Right kidney (tissue), 1 donor: ENCODE measurements around the gene KLF16.

Experiments used
- DNase-seq: peaks from one replicate; pipeline ENCODE4 v3.0.0-alpha.2; 2016

KLF16 gene

DNA sequence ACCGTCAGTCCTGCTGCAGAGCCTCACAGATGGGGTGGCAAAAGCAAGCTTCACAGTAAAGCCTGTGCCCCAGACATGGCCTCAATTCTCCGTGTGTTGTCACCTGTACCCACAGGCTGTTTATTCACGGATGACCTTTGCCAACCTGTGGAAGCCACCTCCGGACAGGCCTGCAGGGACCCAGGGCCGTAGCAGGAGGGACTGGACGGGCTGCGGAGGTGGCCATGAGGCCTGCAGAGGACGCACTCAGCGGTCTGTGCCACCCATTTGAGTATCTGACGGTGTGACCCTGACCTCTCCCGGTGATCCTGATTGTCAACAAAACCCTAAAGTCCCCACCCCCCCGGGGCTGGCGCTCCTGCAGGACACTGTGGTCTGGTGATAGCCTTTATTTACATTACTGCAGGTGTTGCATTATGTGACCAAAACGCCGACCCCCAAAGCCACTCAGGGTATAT lies 7.8 kb upstream of the KLF16 start:
- no peak for DNase-seq

- no peak for DNase-seq
Measured at GRCh38 chr19:1868971-1869370, 5.6 kb upstream of the KLF16 start.

DNA sequence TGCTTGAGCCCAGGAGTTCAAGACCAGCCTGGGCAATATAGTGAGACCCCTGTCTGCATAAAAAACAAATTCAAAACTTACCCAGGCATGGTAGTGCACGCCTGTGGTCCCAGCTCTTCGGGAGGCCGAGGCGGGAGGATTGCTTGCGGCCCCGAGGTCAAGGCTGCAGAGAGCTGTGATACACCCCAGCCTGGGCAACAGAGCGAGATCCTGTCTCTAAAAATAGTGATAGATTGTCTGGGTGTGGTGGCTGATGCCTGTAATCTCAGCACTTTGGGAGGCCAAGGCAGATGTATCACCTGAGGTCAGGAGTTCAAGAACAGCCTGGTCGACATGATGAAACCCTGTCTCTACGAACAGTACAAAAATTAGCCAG lies 4.0 kb upstream of the KLF16 start:
- no peak for DNase-seq

- DNase-seq: no peak
Measured at GRCh38 chr19:1866693-1867348, 3.4 kb upstream of the KLF16 start.

GRCh38 chr19:1865172-1866010 lies 2.0 kb upstream of the KLF16 start:
- no peak for DNase-seq

- DNase-seq: peak; percentile 82
Measured at GRCh38 chr19:1864480-1865171, 1.2 kb upstream of the KLF16 start.

DNA sequence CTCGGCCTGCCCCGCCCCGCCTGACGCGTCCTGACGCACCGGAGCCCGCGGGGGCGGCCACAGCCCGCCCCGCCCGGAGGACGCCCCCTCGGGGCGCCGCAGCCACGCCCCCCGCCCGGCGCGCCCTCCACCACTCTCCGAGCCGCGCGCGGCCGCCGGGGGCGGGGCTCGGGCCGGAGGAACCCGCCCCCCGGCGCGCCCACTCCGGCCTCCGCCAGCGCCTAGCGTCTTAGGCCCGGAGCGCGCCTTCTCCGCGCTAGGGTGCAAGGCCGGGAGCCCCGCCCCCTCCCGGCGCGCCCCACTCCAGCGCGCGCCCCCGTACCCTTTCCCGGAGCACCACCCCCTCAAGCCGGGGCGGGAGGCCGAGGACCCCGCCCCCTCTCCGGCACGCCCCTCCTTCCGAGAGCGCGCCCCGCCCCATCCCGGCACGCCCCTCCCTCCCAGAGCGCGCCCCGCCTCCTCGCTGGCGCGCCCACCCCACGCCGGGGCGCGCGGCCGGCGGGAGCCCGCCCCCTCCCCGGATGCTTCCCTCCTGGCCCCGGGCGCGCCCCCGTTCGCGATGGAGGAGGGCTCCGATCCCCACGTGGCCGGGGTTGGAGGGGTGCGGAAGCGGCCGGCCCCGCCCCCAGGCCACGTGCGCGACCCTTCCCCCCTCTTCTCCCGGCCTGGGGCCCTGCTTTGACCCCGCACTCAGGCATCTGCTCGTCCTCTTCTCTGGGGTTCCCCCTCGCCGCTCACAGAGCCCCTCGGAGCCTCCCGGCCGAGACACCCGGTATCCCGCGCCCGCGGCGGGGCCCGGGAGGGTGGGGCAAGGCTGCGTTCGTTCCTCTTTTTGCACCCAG lies 480 bp upstream of the KLF16 start:
- DNase-seq: peak; percentile 84

DNA sequence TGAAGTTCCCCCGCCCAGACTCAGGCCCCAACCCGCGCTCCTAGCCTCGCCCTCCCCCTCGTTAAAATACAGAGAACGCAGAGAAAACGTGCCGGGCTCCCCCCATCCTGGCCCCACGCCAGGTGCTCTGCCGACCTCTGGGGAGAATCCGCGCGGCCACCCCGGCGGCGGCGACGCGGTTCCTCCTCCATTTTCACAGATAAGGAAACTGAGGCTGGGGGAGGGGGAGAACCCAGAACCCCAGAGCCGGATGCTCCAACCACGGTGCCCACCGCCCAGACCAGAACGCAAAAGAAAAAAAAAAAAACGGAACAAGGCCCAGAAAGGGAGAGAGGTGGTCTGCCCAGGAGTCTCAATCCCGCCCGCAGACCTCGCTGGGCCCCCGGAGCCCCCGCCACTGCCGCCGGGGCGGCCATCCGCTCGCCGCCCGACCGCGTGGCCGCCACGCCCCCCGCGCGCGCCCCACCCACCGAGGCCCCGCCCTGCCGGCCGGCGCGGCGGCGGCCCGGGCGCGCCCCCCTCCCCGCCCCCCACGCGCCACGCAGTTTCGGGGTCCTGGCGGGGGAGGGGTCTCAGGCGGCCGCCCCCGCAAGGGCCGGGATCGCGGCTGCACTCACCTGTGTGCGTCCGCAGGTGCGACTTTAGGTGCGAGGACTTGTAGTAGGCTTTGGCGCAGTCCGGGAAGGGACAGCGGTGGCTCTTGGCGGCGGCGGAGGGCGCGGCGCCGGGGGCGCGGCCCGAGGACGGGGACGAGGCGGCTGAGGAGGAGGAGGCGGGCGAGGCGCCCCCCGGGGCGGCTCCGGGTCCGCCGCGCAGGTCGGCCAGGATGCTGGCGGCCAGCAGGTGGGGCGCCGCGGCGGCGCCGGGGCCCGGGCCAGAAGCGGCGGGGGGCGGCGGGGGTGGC lies 703 bp downstream of the KLF16 start:
- DNase-seq: peak; percentile 62

DNA sequence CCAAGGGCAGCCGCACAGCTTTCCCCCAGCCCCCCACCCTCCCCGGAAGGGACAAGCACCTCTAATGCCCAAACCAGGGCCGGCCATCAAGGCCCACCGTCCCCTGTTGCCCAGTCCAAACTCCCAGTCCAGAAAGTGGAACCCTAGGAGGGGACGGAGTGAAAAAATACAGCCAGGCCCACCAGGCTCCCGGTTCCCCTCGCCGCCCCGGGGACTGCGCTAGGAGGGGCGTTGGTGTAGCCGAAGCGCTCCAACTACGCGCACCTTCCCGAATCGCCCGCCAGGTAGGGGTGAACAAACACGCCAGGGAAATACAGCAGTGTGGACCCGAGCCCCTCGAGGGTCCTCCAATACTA lies 1.3 kb downstream of the KLF16 start:
- DNase-seq: peak; percentile 49

DNA sequence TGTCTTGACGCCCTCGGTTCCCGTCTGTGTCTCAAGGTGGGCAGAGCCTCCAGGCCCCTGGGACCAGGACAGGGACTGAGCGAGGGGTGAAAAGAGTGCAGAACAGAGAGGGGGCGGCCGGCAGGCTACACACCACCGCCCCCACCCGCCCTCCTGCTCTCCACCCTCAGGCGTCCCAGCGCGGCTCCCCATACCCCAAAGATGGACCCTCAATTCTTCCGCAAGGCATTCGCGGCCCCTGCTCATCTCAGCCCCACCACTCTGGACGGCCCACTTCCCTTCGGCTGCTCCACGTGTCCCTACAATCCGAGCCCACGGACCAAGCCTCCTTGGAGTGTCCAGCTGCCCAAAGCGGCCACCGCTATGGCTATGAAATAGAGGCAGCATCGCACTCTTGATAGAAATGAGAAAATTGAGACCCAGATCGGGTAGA lies 1.8 kb downstream of the KLF16 start:
- peak; percentile 57 for DNase-seq

GRCh38 chr19:1860821-1861598 lies 2.4 kb downstream of the KLF16 start:
- DNase-seq: peak; percentile 31

DNA sequence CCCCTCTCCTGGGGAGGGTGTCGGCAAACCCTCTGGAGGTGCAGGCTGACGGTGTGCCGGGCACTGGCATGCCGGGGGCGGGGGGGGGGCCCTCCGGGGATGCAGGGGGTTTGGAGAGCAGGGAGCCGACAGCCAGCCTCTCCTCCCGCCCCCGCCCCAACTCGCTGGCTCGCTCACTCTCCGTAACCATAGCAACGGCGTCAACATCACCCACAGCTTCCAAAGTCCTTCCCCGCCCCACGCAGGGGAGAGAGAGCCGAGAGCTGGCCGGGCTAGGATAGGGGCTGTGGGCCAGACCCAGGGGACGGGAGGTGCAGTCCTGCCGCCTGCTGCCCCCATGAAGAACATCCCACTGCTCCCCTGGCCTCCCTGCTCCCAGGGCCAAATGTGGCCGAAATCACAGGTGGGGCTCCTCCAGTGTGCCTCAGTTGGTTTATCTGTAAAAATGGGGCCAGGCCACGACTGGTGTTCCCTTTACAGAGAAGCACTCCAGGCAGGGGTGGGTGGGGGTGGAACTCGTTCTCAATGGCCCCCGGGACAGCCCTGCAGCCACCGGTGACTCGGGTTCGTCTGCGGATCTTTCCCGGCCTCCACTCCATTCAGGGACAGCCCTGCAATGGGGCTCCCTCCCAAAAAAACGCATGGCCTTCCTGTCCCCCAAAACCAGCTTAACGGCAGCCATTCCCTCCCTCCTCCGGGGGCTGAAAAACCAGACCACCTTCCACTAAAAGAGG lies 3.2 kb downstream of the KLF16 start:
- peak; percentile 51 for DNase-seq

GRCh38 chr19:1859331-1859781 lies 4.0 kb downstream of the KLF16 start:
- DNase-seq: no peak

- DNase-seq: no peak
Measured at GRCh38 chr19:1858412-1859081, 4.8 kb downstream of the KLF16 start.

- DNase-seq: no peak
Measured at GRCh38 chr19:1857648-1858326, 5.6 kb downstream of the KLF16 start.

DNA sequence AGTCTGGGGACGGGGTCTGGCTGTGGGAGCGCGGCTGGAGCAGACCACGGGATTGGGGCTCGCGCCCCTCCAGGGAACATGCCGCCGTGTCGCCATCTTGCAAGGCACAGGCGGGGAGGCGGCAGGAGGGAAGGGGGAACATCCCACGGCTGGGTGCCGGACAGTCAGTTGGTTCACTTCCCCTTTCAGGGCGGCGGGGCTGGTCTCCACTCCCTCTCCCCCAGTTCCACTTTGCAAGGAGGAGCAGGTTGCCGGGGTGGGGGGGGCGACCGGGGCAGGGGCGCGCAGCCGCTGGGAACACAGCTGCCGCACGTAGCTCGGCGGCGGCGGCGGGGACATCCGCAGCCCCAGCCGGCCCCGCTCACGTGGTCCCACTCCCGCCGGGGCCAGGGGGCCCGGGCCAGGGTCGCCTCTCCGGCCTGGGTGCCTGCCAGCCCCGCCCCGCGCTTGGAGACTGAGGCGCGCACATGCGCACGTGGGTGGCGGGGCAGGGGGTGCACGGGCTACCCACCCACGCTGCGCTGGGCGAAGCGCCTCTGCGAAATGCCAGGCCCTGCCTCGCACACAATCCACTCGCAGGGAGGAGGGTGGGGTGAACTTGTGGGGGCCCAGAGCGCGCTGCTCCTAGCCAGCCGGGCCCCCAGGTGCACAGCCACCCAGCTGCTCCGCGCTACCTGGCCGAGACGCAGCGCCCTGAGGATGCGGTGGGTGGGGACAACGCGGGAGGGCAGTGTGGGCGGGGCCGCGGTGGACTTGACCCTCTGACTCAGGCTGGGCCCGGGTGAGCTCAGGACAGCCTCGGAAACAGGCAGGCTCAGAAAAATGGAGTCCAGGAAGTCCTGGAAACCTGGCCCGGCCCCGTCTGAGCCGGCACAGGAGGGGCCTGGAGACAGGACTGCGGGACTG lies 6.4 kb downstream of the KLF16 start:
- peak; percentile 78 for DNase-seq

DNA sequence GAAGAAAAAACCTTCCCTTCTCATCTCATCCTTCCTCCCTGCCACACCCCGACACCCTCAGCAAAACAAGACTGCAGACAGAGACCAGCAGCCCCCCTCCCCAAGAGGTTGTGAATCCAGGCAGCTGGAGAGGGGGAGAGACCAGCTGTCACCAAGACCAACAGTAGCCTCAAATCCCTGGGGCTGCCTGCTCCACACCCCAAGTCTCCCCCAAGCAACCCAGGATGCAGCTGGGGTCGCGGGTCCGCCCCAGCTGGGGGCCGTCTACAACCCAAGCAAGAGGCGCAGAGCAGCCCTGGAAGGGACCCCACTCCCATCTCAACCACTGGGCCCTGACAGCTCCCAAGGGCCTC lies 7.1 kb downstream of the KLF16 start:
- DNase-seq: peak; percentile 60
